GM12875 (cell line): Measurements from ENCODE around the gene NCAPD2.

Experiments
- H3K4me3 ChIP-seq: one replicate; pipeline ENCODE4 v1.5.1; 2011; ENCODE audit warnings: low read depth, low read length, control low read depth
- CTCF ChIP-seq: IDR thresholded peaks from 2 replicates; pipeline ENCODE4 v1.5.1; 2011; ENCODE audit warnings: low read depth, mild to moderate bottlenecking, control low read depth, inconsistent platforms, low read length, moderate library complexity, borderline replicate concordance; ENCODE audit not compliant: insufficient read depth

NCAPD2 gene

GRCh38 chr12:6575648-6576047 is 81.7 kb downstream of the NCAPD2 start:
- no peak for TF ChIP-seq CTCF
- no peak overlapping the region for H3K4me3 ChIP-seq
